GM18508 (cell line): ENCODE results near the gene TAMM41.
A peak's percentile ranks its signal among the peaks of the same experiment; 100 is the strongest.
"Not testable (repeated sequence)": the region's sequence is repeated elsewhere in the genome, so short reads cannot be mapped to it uniquely, and the experiment has no call there.

Source experiments
- ATAC-seq: cut with Tn5 transposase; IDR thresholded peaks from one replicate; pipeline ENCODE4 v1.9.1; 2021; ENCODE audit warnings: moderate number of reproducible peaks; ENCODE audit not compliant: insufficient read depth, unreplicated experiment

TAMM41 gene

DNA sequence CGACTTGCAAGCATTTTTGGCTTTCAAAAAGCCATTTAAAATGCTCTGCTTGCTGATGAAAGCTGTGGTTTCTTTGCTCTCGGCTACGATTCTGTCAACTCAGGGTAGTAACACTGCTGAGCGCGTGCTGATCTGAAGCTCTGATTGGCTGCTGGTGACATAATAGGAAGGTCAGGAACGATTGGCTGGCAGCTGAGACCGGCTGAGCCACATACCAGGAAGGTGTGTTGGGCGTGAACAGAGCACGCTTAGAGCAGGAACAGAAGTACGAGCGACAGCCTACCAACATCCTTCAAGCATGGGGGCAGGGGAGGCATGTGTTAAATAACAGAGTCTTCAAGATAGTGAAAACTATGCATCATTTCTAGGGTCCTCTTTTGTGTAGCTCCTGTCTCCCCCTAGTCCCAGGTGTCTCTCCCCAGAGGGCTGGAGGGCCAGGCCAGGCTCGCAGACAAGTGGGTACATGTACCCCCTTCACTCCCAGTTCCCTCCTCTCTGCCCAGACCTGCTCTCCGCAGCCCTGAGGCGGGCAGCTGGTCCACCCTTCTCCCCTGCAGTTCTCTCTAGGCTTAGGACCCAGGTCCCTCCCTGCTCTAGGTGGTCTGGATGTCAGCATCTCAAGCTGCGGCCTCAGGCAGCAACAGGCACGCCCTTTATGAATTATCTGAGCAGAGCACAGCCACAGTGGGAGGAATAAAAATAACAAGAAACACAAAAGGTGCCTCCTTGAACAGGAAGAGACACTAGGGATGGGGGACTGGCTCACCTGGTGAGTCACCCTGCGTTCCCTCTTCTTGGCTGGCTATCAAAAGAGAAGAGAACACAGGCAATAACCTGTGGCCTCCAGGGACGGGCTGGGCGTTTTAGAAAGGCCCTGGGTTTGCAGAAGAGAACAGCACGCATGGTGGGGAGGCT lies 76.0 kb downstream of the TAMM41 start:
- ATAC-seq, result peak; percentile 98

DNA sequence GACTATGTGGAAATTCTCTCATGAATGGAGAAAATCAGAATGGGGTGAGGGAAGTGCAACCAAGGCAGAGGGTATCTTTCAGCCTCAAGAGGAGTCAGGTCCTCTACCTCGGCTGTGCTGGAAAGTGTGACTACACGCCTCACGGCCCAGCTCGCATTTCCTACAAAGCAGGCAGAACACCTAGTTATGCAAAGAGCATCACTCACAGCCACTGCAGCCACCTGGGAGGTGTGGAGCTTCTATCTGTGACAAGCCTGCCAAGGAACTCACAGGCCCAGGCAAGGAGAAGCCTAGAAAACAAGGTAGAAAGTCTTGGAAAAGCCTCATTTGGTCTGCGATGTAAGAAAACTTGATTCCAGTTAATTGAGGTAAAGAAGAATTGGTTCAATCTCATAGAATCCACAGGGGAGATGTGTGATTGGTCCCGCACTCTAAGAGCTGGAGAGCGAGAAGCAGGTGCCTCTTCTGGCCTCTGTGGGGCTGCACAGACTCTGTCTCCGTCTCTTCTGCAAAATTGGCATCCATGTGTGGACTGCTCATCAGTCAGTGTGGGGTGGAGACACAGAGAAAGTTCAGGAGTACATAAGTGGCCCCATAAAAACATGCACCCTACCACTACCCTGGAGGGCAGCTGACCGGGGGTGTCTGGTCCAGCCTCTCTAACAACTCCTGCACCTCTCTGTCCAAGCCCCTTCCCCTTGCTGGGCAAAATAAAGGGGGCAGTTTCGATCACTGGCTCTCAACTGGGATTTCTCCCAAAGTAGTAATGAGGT lies 76.8 kb downstream of the TAMM41 start:
- ATAC-seq, result no peak

DNA sequence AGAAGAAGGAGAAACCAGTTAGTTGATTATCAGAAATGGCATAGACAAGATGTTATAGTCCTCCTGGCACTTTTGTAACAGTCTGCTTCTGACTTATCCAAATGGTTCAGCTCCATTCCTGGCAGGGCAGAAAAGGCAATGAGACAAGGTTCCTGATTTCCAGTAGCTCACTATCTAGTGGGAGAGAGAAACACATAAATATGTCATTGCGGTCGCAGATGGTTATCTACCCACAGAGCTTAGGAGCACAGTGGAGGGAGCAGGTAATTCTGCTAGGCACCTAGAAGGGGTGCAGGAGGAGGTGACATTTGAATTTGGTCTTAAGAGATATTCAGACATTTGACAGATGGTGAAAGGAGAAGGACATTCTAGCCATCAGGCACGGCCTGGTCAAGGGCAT lies 78.1 kb downstream of the TAMM41 start:
- no peak for ATAC-seq

DNA sequence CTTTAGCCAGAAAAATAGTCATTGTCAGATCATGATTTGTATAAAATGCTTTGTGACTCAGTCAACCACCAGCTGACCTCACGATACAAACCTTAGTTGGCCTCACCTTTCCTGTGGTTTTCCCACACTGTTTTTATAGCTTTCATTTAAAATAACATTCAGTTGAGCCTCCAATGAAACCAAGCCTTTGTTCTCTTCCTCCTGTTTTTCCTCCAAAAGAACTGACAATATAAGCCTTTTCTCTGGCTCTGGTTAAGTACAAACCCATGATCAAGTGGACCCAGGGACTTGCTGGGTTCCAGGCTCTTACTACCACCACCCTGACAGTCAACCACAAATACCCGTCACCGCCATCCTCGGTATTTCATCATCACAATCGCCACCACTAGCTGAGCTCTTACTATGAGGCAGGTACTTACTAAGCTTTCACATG lies 81.7 kb downstream of the TAMM41 start:
- no peak for ATAC-seq

DNA sequence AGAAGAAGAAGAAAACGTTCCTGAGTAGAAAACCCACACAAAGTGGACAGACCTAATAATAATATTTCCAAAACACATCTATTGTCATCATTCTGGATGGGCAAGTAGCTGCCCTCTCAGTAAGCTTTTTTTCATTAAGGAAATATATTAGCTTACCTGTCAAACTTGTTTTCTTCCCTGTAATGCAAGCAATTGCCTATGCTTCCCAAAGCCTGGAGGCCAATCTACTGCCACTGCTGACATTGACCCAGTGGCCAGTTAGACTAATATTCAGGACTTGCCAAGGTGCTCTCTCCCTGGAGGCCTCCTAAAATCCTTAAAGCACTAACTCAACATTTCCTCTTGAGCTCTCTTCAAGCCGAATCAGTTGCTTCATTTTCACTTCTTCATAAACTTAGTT lies 86.7 kb downstream of the TAMM41 start:
- ATAC-seq, result no peak

DNA sequence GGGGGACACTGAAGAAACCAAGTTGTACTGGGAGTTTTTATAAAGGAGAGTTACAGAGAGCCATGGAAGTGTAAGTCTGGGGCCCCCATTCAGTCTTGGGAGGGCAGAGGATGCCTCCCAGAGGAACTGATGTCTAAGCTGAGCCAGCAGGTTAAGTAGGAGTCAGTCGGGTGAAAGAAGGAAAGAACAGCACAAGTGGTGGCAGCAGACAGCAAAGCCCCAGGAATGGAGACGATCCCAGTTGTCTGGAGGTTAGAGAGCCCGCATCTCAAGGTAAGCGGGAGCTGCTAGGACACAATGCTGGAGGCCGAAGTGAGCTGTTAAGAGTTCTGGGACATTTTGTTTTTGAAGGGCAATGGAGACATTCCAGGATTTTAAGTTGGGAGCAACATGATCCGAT lies 88.8 kb downstream of the TAMM41 start:
- no peak for ATAC-seq

DNA sequence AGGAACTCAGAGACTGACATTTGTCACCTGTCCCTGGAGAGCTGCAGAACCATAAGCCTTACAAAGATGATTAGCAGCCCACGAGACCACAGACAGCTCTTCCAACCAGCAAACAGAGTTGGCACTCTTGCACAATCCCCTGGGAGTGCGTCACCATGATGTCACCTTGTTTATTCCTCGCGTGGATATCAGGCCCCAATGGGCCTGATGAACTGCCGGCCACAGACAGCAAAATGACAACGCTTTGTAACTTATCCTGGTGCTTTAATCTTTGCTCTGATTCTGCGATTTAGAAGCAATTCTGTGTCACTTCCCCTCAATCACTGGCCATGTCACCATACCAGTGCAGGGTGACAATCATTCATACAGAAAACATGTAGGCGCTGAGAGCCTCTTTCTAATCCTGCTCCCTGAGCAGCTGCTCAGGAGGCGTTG lies 89.2 kb downstream of the TAMM41 start:
- ATAC-seq, result no peak

DNA sequence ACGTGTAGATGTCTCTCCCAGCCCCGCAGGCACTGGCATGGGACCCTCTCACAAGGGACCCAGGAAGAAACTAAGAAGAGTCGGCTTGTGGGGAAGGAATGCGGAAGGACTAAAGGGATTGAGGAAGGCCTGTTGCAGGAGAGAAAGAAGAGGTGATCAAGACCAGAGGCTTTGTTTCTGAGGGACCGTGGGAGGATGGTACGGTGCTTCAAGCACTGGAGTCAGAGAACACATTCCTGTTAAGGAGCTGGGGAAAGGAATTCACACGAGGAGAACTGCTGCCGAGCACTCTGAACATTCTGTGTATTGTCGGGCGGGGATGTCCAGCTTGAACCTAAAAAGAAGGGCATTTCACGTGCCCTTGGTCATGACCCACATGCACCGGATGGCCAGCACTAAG lies 91.4 kb downstream of the TAMM41 start:
- ATAC-seq, result no peak

DNA sequence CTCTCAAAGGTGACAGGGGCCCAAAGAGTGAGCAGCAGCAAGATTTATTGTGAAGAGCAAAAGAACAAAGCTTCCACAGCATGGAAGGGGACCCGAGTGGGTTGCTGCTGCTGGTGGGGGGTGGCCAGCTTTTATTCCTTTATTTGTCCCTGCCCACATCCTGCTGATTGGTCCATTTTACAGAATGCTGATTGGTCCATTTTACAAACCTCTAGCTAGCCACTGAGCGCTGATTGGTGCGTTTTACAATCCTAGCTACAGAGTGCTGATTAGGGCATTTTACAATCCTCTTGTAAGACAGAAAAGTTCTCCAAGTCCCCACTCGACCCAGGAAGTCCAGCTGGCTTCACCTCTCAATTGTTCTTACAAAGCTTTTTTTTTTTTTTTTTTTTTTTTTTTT lies 94.4 kb downstream of the TAMM41 start:
- ATAC-seq, result not testable (repeated sequence)

DNA sequence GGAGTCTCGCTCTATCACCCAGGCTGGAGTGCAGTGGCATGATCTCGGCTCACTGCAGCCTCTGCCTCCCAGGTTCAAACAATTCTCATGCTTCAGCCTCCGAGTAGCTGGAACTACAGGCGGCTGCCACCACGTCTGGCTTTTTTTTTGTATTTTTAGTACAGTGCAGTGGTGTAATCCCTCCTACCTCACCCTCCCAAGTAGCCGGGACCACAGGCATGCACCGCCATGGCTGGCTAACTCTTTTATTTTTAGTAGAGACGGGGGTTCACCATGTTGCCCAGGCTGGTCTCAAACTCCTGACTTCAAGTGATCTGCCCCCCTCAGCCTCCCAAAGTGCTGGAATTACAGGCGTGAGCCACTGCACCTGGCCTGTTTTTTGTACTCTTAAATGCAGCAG lies 98.4 kb downstream of the TAMM41 start:
- not testable (repeated sequence) for ATAC-seq
